Activated naive CD4-positive, alpha-beta T cell treated with Interleukin-2 at 50 U/mL for 16 hours (primary cell): Measurements from ENCODE around the gene VWA3B.
A peak's percentile ranks its signal among the peaks of the same experiment; 100 is the strongest.

ENCODE experiments used
- DNase-seq: peaks from one replicate; pipeline ENCODE4 v3.0.0-alpha.2; 2020

The VWA3B gene

GRCh38 chr2:98346311-98347236 lies 259.6 kb downstream of the VWA3B start, which contains the start of gene CNGA3:
CNGA3 (plus strand) TSS chr2:98346456; CDS start chr2:98369976, 23,520 bp downstream.
- peak; percentile 11 for DNase-seq

GRCh38 chr2:98347298-98348065 lies 260.5 kb downstream of the VWA3B start:
- no peak for DNase-seq

GRCh38 chr2:98348066-98348561 lies 261.1 kb downstream of the VWA3B start:
- no peak for DNase-seq

GRCh38 chr2:98350411-98350810 lies 263.4 kb downstream of the VWA3B start:
- no peak for DNase-seq

- DNase-seq: no peak
These were observed 268.9 kb downstream of the VWA3B start for GRCh38 chr2:98355881-98356280.

- no peak for DNase-seq
These were observed 269.8 kb downstream of the VWA3B start for GRCh38 chr2:98356729-98357128.

- DNase-seq: no peak
These were observed 270.9 kb downstream of the VWA3B start for GRCh38 chr2:98357849-98358248.

- no peak for DNase-seq
These were observed 273.0 kb downstream of the VWA3B start for GRCh38 chr2:98359986-98360385.
